ENCODE results near the gene ERFE. TPM values are rescaled to one million over a fixed set of nuclear protein-coding genes. Genes with fewer than 3 reads are reported as not detected.
A peak's percentile ranks its signal among the peaks of the same experiment; 100 is the strongest.

The ERFE gene
- total and polyA plus RNA-seq, 2 of the 4 experiments (the other 2 are of a cell fraction), result 1.3 to 3.5 TPM

DNA sequence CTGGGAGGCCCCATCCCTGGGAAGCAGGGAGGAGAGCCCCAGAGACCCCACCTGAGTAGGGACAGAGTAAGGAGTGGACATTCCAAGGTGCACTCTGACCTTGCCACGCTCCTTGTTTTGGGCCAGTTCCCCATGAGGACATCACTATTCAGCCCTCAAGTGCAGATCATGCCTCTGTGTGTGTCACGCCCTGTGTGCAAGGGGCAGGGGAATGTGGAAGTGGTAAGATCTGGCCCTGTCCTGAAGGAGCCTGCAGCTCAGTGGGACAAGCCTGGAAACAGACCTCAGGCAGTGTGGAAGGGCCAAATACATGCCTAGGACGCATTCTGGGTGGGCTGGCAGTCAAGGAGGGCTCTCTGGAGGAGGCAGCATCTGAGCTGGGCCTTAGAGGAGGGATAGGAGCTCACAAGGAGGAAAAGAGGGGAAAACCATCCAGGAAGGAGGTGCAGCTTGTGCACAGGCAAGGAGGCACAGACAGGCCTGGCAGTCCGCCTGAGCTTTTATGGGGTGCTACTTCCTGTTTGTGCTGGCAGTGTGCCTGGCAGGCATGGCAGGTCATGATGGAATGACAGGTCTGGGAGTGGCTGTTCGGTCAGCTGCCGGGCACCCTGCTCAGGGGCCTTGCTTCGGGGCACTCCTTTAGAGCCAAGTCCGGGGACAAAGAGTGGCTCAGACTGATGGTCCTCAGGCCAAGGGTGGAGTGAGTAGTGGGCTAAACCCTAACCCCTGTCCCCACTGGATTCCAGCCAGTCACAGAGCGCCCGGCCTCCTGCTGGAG lies 17.0 kb upstream of the ERFE start:
- intact Hi-C loops (cut with micrococcal nuclease) (no loop called here), in situ Hi-C loops (cut with MboI; ENCODE audit: low sequenced_read_pairs) (no loop called here), dilution Hi-C loops (cut with HindIII; ENCODE audit: low sequenced_read_pairs, unreplicated experiment) (no loop called here)
- peak overlapping the region; percentile 8 to 18; a peak in 2 of 4 replicates for H4K8ac ChIP-seq (ENCODE audit: low read depth in 2 of 2, low read length in 2 of 2)
- ATAC-seq (ENCODE audit: low read depth) (no peak), DNase-seq (no peak)
- H2AK9ac ChIP-seq (replicated peaks; ENCODE audit: low read depth, low read length, poor library complexity), result peak overlapping the region; percentile 33
- no peaks in the 10 kb centered on the region for H3K27me3 ChIP-seq (ENCODE audit: control insufficient read depth, insufficient read depth, low read length)
- H3K4me2 ChIP-seq (ENCODE audit: low read depth, low read length), result no peak overlapping the region
- H2AFZ ChIP-seq (replicated peaks; ENCODE audit: low read length, poor library complexity), result peak overlapping the region; percentile 67
- no peak for TF ChIP-seq NFE2L2 (IDR thresholded peaks at IDR 0.05; ENCODE audit: low read depth, low read length)
- TF ChIP-seq, protein P1, sequence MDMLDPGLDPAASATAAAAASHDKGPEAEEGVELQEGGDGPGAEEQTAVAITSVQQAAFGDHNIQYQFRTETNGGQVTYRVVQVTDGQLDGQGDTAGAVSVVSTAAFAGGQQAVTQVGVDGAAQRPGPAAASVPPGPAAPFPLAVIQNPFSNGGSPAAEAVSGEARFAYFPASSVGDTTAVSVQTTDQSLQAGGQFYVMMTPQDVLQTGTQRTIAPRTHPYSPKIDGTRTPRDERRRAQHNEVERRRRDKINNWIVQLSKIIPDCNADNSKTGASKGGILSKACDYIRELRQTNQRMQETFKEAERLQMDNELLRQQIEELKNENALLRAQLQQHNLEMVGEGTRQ (IDR thresholded peaks at IDR 0.05; ENCODE audit: low read depth, low read length), result no peak
- no peak for TF ChIP-seq MXI1 (IDR thresholded peaks at IDR 0.05; ENCODE audit: borderline replicate concordance, low read depth, low read length)
- TF ChIP-seq SMC3 (IDR thresholded peaks at IDR 0.05; ENCODE audit: low read depth, low read length), result no peak
- TF ChIP-seq MAFK (IDR thresholded peaks at IDR 0.05; ENCODE audit: low read depth, low read length), result no peak
- TF ChIP-seq BHLHE40 (IDR thresholded peaks at IDR 0.05; ENCODE audit: low read depth, low read length), result no peak
- H3K9ac ChIP-seq (ENCODE audit: low read depth, low read length), result no peak overlapping the region
- no peaks in the 10 kb centered on the region for H3K9me3 ChIP-seq (ENCODE audit: control insufficient read depth, insufficient read depth, low read length)
- peak overlapping the region; percentile 95 for H2AK5ac ChIP-seq (ENCODE audit: low read depth, low read length)
- no peak overlapping the region for H3K14ac ChIP-seq (replicated peaks; ENCODE audit: low read depth, low read length)
- H3K4me3 ChIP-seq (ENCODE audit: insufficient read depth, low read depth, low read length), result no peak overlapping the region
- H3K23ac ChIP-seq (ENCODE audit: low read depth, low read length), result peak overlapping the region; percentile 8; the same call in 1 of the 2 replicates
- H4K20me1 ChIP-seq (ENCODE audit: insufficient read depth, low read length), result no peaks in the 10 kb centered on the region
- H3K18ac ChIP-seq (ENCODE audit: low read depth, low read length), result no peak overlapping the region
- 0 out of 2 replicates have a peak overlapping the region, but pooled peaks have one; percentile 55 for H2BK20ac ChIP-seq (ENCODE audit: low read depth, low read length)
- POLR2A ChIA-PET (ENCODE audit: unreplicated experiment), result no interaction called here
- peak overlapping the region; percentile 44 for H2BK15ac ChIP-seq (ENCODE audit: low read depth, low read length)
- H3K9me1 ChIP-seq (ENCODE audit: insufficient read depth, low read length), result 0 out of 2 replicates have a peak, but pooled peaks cover 14% of the 10 kb centered on the region
- peaks cover 23% of the 10 kb centered on the region for H3K4me1 ChIP-seq (ENCODE audit: control insufficient read depth, insufficient read depth, low read length)
- H4K5ac ChIP-seq (ENCODE audit: low read depth, low read length), result no peak overlapping the region; the same call in 1 of the 2 replicates
- H3K36me3 ChIP-seq (ENCODE audit: control insufficient read depth, insufficient read depth, low read length), result no peaks in the 10 kb centered on the region
- peak overlapping the region; percentile 92 for H3K4ac ChIP-seq (ENCODE audit: low read depth, low read length)
- CTCF ChIA-PET, result interaction anchor here (0.8 to 0.9 kb wide), 2 partner anchors 26 to 284 kb away, joined by 3 read pairs; no protein-coding TSS in a partner anchor
- no peak overlapping the region for H3K27ac ChIP-seq (ENCODE audit: insufficient read depth, low read length)
- no peak overlapping the region for H2BK5ac ChIP-seq (ENCODE audit: low read depth, low read length, poor library complexity, severe bottlenecking)
- no TSS peak for BruUV-seq (replicated peaks)
- no peak overlapping the region for H3K56ac ChIP-seq (ENCODE audit: extremely low read depth, insufficient read depth, low read length)
- no CpG with 5 or more reads among the region's 10 CpGs for WGBS, 2 experiments (ENCODE audit: extremely low coverage in 2 of 2, insufficient read length in 1 of 2)
- peak overlapping the region; percentile 79 for H4K91ac ChIP-seq (ENCODE audit: insufficient read depth, low read depth, low read length)
- H3K79me1 ChIP-seq (ENCODE audit: low read depth in 1 of 2, low read length in 2 of 2), result no peaks in the 10 kb centered on the region
- H2BK120ac ChIP-seq (ENCODE audit: low read depth, low read length), result peak overlapping the region; percentile 95

All from IMR-90 (cell line).